Erythroblast (primary cell): ENCODE data around the gene OAS2.

Experiments
- GATA1 ChIP-seq: IDR thresholded peaks from 2 replicates; pipeline ENCODE4 v1.6.1; 2011; ENCODE audit warnings: low read depth, mild to moderate bottlenecking, control low read depth, low read length, moderate library complexity
- POLR2A ChIP-seq: IDR thresholded peaks from 2 replicates; pipeline ENCODE4 v1.6.1; 2011; ENCODE audit warnings: mild to moderate bottlenecking, low read length

DNA sequence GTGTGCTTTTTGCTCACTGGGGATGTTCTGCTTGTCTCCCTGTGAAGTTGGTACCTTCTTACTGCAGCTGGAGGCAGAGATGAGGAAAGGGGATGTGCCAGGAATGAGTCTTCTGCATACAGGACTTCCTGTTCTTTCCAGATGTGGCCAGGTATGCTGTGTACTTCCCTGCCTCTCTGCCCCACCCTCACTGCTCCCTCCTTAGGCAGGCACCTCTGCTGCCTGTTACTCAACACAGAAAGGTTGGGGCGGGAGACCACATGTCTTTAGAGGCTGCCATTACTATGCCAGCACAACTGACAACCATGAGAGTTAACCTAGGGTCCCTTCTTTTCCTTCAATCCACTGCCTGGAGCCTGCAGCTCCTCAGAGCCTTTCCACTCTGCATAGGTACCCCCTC lies 42.1 kb upstream of the OAS2 start:
- TF ChIP-seq POLR2A (no peak), GATA1 (no peak)
